Measurements from ENCODE around the gene ATP1B3. TPM values are rescaled to one million over a fixed set of nuclear protein-coding genes. Genes with fewer than 3 reads are reported as not detected.

The ATP1B3 gene
- total RNA-seq, 2 donors from 2014 or later, result 37.3 to 70.4 TPM

GRCh38 chr3:141849056-141849815 lies 27.2 kb upstream of the ATP1B3 start:
- H3K4me1 Mint-ChIP-seq, result peaks cover 4% of the 10 kb centered on the region
- no peak overlapping the region for H3K27ac Mint-ChIP-seq
- H3K9me3 ChIP-seq (ENCODE audit: control insufficient read depth, low read length, poor library complexity, severe bottlenecking), result no peaks in the 10 kb centered on the region
- no peak overlapping the region for H3K4me3 Mint-ChIP-seq
- ATAC-seq (no peak), DNase-seq (no peak)
- peaks cover 7% of the 10 kb centered on the region for H3K27me3 Mint-ChIP-seq
- peaks cover 4% of the 10 kb centered on the region for H3K36me3 Mint-ChIP-seq (ENCODE audit: low read depth)

- H3K27me3 Mint-ChIP-seq, result peaks cover 14% of the 10 kb centered on the region
- no peak for ATAC-seq
- H3K36me3 Mint-ChIP-seq (ENCODE audit: low read depth), result peaks cover 4% of the 10 kb centered on the region
These were observed 25.0 kb upstream of the ATP1B3 start for GRCh38 chr3:141851411-141851810.

DNA sequence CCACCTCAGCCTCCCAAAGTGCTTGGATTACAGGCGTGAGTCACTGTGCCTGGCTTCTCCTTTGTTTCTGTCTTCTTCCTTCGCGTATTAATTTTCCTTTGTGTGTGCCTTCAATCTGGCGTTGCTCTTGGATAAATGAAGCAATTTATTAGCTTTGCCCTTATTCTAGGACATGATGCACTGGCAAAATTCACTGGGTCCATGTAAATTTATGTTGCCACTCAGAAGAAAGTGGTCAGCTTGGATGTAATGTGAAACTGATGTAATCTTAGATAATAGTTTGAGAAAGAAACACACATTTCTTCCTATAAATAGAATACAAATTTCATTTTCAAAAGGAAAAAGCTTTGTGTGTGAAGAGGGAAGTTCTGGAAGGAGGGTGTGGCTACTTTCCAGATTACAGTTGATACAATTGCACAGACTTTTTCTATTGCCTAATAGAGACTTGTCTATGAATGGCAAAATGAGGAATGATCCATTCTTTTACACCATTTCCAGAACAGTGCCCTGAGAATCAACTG lies 23.3 kb upstream of the ATP1B3 start:
- DNase-seq (no peak), ATAC-seq (no peak)
- H3K4me1 Mint-ChIP-seq, result peaks cover 7% of the 10 kb centered on the region
- H3K9me3 ChIP-seq (ENCODE audit: control insufficient read depth, low read length, poor library complexity, severe bottlenecking), result no peaks in the 10 kb centered on the region
- no peak overlapping the region for H3K4me3 Mint-ChIP-seq
- H3K27me3 Mint-ChIP-seq, result peaks cover 14% of the 10 kb centered on the region
- no peak overlapping the region for H3K27ac Mint-ChIP-seq
- peaks cover 4% of the 10 kb centered on the region for H3K36me3 Mint-ChIP-seq (ENCODE audit: low read depth)

More at GRCh38 chr3:141851411-141851810, 25.0 kb upstream of the ATP1B3 start:
- no peak overlapping the region for H3K4me3 Mint-ChIP-seq
- peaks cover 7% of the 10 kb centered on the region for H3K4me1 Mint-ChIP-seq
- no peak for DNase-seq
- H3K27ac Mint-ChIP-seq, result no peak overlapping the region
- no peaks in the 10 kb centered on the region for H3K9me3 ChIP-seq (ENCODE audit: control insufficient read depth, low read length, poor library complexity, severe bottlenecking)

DNA sequence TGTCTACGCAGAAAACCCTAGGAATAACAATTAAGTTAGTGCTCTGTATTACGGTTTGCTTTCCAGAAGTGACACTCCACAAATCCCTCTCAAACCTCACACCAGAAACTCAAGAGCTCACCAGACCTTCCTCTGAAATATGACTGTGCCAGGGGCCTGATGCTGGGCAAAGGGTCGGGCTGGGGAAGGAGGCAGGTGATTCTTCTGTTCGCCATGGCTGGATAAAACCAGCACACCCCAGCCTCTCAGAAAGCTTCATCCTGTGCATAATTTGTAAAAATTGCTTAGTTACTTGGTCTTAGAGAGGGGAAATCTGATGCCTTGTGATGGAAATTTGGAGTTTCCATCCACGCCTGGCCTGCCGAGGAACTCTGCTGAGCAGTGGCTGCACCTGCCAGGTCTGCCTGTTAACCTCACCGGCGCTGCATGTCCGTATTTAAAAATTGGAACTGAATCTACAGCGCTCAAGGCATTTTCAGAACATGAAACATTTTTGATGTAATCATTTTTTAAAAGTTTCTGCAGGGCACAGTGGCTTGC lies 22.7 kb upstream of the ATP1B3 start:
- Mint-ChIP-seq H3K4me3 (no peak overlapping the region), H3K4me1 (peaks cover 7% of the 10 kb centered on the region), H3K27me3 (peaks cover 14% of the 10 kb centered on the region), H3K27ac (no peak overlapping the region), H3K36me3 (ENCODE audit: low read depth) (peaks cover 4% of the 10 kb centered on the region)
- H3K9me3 ChIP-seq (ENCODE audit: control insufficient read depth, low read length, poor library complexity, severe bottlenecking), result no peaks in the 10 kb centered on the region
- no peak for ATAC-seq
- DNase-seq, result no peak

GRCh38 chr3:141854599-141854998 lies 21.8 kb upstream of the ATP1B3 start:
- H3K4me3 Mint-ChIP-seq, result no peak overlapping the region
- no peak for ATAC-seq
- H3K27ac Mint-ChIP-seq, result no peak overlapping the region
- H3K27me3 Mint-ChIP-seq, result peaks cover 14% of the 10 kb centered on the region
- H3K4me1 Mint-ChIP-seq, result peaks cover 3% of the 10 kb centered on the region
- H3K36me3 Mint-ChIP-seq (ENCODE audit: low read depth), result peaks cover under 1% of the 10 kb centered on the region
- DNase-seq, result no peak
- H3K9me3 ChIP-seq (ENCODE audit: control insufficient read depth, low read length, poor library complexity, severe bottlenecking), result no peaks in the 10 kb centered on the region

- DNase-seq (no peak), ATAC-seq (no peak)
- H3K4me3 Mint-ChIP-seq, result no peak overlapping the region
- H3K4me1 Mint-ChIP-seq, result peaks cover 8% of the 10 kb centered on the region
- peaks cover 7% of the 10 kb centered on the region for H3K27me3 Mint-ChIP-seq
- peak overlapping the region; percentile 43 for H3K27ac Mint-ChIP-seq
- no peaks in the 10 kb centered on the region for H3K36me3 Mint-ChIP-seq (ENCODE audit: low read depth)
- H3K9me3 ChIP-seq (ENCODE audit: control insufficient read depth, low read length, poor library complexity, severe bottlenecking), result no peaks in the 10 kb centered on the region
These were observed 18.1 kb upstream of the ATP1B3 start for GRCh38 chr3:141858312-141858711.

- H3K36me3 Mint-ChIP-seq (ENCODE audit: low read depth), result no peaks in the 10 kb centered on the region
- no peak for DNase-seq
- H3K27ac Mint-ChIP-seq, result no peak overlapping the region
These were observed 16.8 kb upstream of the ATP1B3 start for GRCh38 chr3:141859651-141860050.

DNA sequence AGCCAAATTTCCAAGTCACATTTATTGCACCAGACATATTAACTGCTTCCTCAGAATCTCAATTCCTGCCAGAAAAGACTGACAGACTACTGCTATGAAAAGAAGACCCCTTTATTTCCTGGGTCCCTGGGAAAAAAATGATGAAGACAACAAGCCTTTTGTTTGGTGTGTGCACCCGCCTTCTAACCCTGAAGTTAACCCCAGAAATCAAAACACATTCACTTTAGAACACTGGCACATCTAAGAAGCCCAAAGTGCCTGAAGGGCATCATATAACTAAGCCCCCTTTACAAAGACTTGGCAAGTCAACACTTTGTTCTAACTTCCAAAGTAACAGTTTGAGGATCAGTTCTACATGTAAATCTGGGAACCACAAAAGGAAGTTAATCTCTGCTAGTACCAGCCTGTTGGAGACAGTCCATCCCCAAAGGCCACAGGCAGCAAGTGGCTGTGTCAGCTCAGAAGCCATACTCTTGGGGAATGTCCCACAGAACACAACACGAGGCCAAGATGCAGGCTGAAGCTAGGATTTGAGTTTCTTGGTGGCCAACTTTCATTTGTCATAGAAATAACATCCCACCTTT lies 16.3 kb upstream of the ATP1B3 start:
- H3K9me3 ChIP-seq (ENCODE audit: control insufficient read depth, low read length, poor library complexity, severe bottlenecking), result no peaks in the 10 kb centered on the region
- DNase-seq (no peak), ATAC-seq (no peak)
- H3K36me3 Mint-ChIP-seq (ENCODE audit: low read depth), result no peaks in the 10 kb centered on the region
- H3K4me3 Mint-ChIP-seq, result no peak overlapping the region
- H3K27me3 Mint-ChIP-seq, result peaks cover 2% of the 10 kb centered on the region
- H3K27ac Mint-ChIP-seq, result peak overlapping the region; percentile 11
- peaks cover 5% of the 10 kb centered on the region for H3K4me1 Mint-ChIP-seq

More at GRCh38 chr3:141859651-141860050, 16.8 kb upstream of the ATP1B3 start:
- no peak for ATAC-seq
- H3K9me3 ChIP-seq (ENCODE audit: control insufficient read depth, low read length, poor library complexity, severe bottlenecking), result no peaks in the 10 kb centered on the region
- Mint-ChIP-seq H3K4me1 (peaks cover 7% of the 10 kb centered on the region), H3K4me3 (no peak overlapping the region), H3K27me3 (peaks cover 5% of the 10 kb centered on the region)

GRCh38 chr3:141860766-141861513 lies 15.5 kb upstream of the ATP1B3 start:
- Mint-ChIP-seq H3K4me3 (no peak overlapping the region), H3K4me1 (peaks cover 5% of the 10 kb centered on the region), H3K36me3 (ENCODE audit: low read depth) (no peaks in the 10 kb centered on the region), H3K27ac (peak overlapping the region; percentile 11), H3K27me3 (peaks cover 5% of the 10 kb centered on the region)
- no peak for ATAC-seq
- no peak for DNase-seq
- no peaks in the 10 kb centered on the region for H3K9me3 ChIP-seq (ENCODE audit: control insufficient read depth, low read length, poor library complexity, severe bottlenecking)

DNA sequence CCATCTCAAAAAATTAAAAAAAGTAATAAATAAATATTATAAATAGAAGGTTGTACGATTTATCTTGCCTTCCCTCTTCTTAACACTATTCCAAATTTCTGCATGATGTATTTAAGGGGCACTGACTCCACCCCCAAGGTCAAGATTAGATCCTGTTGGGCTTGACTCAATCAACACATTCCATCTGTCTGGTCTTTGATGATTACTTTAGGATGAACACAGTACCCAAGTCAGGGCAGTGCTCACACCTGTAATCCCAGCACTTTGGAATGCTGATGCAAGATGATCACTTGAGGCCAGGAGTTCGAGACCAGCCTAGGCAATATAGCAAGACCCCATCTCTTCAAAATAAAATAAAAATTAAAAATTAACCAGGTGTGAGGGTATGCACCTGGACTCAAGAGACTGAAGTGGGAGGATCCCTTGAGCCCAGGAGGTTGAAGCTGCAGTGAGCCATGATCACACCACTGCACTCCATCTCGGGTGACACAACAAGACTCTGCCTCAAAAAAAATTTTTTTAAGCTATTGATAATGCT lies 14.1 kb upstream of the ATP1B3 start:
- Mint-ChIP-seq H3K27ac (no peak overlapping the region), H3K36me3 (ENCODE audit: low read depth) (no peaks in the 10 kb centered on the region), H3K4me1 (peaks cover 5% of the 10 kb centered on the region), H3K4me3 (no peak overlapping the region), H3K27me3 (peaks cover 5% of the 10 kb centered on the region)
- DNase-seq (no peak), ATAC-seq (no peak)
- H3K9me3 ChIP-seq (ENCODE audit: control insufficient read depth, low read length, poor library complexity, severe bottlenecking), result no peaks in the 10 kb centered on the region

DNA sequence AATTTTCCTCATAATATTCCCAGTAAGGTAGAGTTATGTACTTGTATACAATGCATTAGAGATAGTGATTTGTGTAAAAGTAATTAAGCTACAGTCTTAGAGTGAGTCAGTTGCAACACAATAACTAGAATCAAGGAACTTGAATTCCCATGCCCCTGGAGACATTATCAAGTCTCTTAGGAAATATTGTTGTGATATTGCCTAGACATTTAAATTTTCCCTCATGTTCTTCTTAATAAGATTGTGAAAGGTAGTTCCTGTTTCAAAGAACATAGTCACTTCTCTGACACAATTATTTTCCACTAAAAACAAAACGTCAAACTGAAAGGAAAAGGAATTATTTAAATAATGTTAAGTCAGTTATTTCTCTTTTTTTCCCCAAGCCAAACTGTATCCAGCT lies 13.0 kb upstream of the ATP1B3 start:
- H3K4me1 Mint-ChIP-seq, result peaks cover 5% of the 10 kb centered on the region
- no peak for DNase-seq
- H3K27me3 Mint-ChIP-seq, result peaks cover 5% of the 10 kb centered on the region
- no peaks in the 10 kb centered on the region for H3K9me3 ChIP-seq (ENCODE audit: control insufficient read depth, low read length, poor library complexity, severe bottlenecking)
- H3K27ac Mint-ChIP-seq, result no peak overlapping the region
- ATAC-seq, result no peak
- no peak overlapping the region for H3K4me3 Mint-ChIP-seq
- H3K36me3 Mint-ChIP-seq (ENCODE audit: low read depth), result no peaks in the 10 kb centered on the region

DNA sequence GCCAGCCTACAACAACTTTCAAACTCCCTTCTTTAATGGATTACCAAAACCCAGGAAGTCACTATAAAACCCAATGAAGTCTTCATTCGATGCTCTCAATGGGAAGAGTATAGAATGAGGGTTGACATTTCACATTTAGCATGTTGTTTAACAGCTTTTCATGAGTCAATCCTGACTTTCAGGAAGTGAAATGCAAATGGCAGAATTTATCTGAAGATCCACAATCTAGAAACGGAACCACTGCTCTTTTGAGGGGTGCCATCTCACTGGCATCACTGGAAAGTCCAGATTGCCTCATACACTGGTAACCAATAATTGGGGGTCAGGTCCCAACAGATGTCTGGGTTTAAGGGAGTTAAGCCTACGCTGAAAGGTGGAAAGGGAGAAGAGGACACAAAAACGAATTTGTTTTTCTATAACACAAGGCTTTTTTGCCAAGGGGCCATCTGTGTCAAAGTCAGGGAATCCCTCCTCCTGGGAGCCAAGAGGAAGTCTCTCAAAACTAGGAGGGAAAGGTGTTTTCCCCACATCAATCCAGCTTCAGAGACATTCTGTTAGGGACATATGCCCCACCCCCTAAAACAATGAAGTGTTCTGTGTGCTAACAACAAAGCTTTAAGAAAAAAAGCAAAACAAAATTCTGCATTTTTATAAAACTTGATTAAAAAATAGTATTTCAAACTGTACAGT lies 12.0 kb upstream of the ATP1B3 start:
- DNase-seq (no peak), ATAC-seq (no peak)
- Mint-ChIP-seq H3K4me1 (peaks cover 5% of the 10 kb centered on the region), H3K27me3 (peaks cover 6% of the 10 kb centered on the region), H3K27ac (no peak overlapping the region), H3K4me3 (no peak overlapping the region), H3K36me3 (ENCODE audit: low read depth) (no peaks in the 10 kb centered on the region)
- no peaks in the 10 kb centered on the region for H3K9me3 ChIP-seq (ENCODE audit: control insufficient read depth, low read length, poor library complexity, severe bottlenecking)

Data from T-helper 17 cell (primary cell).